GM19043 (cell line): ENCODE measurements around the gene BTBD3.

Experiments used
- ATAC-seq: cut with Tn5 transposase; IDR thresholded peaks from one replicate; pipeline ENCODE4 v1.9.1; 2021; ENCODE audit warnings: low read depth; ENCODE audit not compliant: unreplicated experiment

The BTBD3 gene

GRCh38 chr20:11965602-11966001, 47.9 kb downstream of the BTBD3 start:
- no peak for ATAC-seq

GRCh38 chr20:11966186-11966585, 48.5 kb downstream of the BTBD3 start:
- ATAC-seq = no peak

- ATAC-seq = no peak
Observed at GRCh38 chr20:11970243-11970836, 52.6 kb downstream of the BTBD3 start.

- ATAC-seq = no peak
Observed at GRCh38 chr20:11972478-11972877, 54.8 kb downstream of the BTBD3 start.
